ENCODE results near the gene TBC1D22A.

Gene TBC1D22A

GRCh38 chr22:47021371-47022074 is 259.1 kb downstream of the TBC1D22A start:
- DNase-seq: no peak

DNA sequence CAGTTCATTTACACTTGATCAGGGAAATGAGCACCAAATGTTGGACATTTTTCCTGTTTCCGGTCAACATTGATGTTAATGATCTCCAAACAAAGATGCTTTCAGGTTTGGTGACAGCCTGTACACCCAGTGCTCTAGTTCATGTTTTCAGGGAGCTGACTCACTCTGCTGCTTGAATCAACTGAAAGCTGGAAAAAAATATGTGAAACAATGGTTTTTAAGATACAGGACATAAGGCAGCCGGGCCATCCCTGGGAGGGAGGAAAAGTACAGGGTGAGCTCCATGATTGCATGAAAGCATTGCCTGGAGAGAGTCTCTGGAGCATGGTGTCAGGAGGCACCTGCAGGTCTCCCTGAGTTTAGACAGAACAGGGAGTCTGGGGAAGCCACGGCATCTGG is 259.6 kb downstream of the TBC1D22A start:
- no peak for DNase-seq

- DNase-seq: no peak
These were observed 260.0 kb downstream of the TBC1D22A start for GRCh38 chr22:47022475-47022874.

DNA sequence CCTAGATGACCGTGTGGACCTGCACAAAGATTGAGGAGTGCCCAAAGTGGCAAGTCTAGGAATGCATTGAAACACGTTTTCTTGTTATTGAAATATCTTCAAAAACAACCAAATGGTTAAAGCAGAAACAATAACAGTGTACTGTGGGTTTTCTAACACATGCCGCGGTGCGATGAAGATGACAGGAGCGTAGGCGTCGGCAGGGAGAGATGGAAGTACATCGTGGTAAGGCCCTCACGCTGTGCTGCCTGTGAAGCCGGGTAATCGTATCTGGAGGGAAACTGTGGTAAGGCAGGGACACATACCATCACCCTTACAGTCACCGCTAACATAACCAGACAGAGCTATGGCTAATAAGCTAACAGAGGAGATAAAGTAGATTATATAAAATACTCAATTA is 261.4 kb downstream of the TBC1D22A start:
- DNase-seq: no peak

- DNase-seq: no peak
These were observed 265.3 kb downstream of the TBC1D22A start for GRCh38 chr22:47027766-47028165.

GRCh38 chr22:47029244-47030074 is 267.0 kb downstream of the TBC1D22A start:
- no peak for DNase-seq

DNA sequence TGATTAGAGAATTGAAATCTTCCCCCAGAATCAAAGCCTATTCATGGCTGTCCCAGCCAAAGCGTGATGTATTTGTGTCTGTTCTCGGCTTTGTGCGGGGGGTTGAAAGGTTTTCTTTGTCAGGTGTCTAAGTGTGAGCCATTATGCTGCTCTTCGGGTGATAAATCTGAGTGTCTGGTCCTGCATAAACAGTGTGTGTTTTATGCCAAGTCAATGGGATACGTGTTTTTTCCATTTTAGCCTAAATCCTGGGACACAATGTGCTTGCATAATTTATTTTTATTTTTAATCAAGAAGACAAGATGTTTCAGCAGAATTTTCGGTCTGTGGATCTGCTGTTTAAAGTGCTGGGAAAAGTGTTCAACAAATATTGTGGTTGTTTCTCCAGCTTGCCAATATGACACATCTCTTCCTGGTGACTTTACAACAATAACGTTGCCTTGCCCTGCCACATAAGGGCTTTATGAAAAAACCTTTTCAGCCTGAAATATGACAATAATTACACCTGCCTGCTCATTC is 267.8 kb downstream of the TBC1D22A start:
- no peak for DNase-seq

DNA sequence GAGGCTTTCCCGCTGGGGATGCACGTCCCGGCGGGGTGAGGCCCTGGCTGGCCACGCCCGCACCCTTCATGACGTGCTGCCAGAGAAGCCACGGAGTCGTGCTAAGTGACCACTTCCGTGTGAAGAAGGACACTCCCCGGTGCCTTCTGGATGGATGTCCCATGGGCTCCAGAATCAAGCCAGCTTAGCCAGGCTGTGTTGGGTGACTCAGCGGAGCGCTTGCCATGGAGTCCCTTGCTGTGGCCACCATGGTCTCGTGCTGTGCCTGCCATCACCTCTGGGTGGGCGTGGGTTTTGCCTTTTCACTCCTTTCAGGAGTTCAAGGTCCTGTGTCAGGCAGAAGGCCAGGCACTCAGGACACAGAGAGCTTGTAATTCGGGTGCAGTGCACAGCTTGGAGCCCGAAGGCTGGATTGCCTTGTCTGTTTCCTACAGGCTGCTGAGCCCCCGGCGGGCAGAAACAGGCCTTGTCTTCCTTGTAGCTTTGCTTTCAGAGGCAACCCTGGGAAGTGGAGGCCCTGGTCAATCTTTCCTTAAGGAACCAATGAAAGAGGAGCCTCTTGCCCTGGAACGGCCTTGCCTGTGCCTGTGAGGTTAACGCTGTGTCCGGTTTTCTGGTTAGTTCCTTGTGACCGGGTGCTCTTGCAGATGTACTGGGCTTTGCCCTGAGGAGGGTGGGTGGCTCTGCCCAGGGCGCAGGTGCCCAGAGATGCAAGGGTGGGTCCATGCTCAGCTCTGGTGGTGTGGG is 268.6 kb downstream of the TBC1D22A start:
- DNase-seq: no peak

- DNase-seq: no peak
These were observed 269.1 kb downstream of the TBC1D22A start for GRCh38 chr22:47031628-47031915.

DNA sequence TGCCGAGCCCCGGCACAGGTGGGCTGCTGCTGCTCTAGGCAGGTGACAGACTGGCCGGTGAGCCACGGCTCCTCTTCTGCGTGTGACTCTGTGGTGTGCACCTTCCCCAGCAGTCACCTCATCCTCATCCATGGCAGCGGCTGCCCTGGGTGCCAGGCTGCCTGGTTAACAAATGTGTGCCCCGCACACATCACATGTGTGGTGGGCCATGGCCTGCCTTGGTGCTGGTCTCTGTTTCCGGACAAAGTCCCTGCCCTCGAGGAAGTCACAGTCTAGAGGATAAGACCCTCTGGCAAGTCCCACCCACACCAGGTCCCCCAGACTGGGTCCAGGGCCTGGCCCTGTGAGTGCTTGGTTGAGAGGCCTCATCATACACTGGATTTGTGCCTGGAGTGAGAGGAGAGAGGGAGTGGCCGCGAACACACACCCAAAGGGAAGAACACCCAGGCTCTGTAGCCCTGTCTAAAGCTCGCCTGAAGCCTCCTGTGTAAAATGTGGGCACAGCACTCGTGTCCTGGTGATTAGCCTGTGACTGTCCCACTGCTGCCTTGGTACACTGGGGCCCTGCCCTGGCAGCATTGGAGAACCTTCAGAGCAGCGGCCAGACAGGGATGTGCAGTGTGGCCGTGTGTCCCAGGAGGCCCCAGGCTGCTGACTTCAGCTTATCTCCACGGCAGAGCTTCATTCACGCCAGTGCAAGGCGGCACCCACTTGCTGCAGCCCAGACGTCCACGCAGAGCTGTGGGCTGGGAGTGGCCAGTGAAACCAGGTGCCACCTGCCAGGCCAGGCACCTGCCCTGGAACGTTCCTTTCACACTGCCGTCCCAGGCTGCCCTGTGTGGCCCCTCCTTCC is 269.9 kb downstream of the TBC1D22A start:
- no peak for DNase-seq

DNA sequence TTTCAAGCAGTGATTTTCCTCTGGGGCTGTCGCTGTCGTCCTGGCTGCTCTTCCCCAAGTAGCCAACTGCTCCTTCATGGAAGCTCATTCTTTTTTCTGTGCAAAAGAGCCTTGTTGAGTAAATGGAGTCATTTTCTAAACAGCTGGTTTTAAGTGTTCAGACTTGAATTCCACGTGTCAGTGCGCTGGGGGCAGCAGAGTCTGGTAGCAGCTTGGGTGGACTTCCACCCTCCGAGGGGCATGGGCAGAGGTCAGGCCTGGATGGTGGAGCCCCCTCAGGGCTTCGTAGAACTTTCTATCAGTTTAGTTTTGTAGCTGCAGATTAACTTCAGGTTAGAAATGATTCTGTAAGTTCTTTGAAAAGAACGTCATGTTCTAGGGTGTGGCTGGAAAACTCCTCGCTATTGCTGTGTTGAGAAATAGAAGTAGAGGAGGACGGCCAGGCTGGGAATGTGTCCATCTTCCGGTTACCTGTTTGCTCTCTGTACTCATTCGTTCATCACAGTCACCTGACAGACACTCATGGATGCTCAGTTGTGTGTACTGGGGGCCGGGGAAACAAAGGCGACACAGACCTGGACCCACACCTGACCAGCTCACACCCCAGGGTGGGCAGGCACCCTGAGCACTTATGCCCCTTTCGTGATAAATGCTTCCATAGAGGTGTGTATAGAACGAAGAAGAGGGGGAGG is 270.7 kb downstream of the TBC1D22A start:
- DNase-seq: no peak

DNA sequence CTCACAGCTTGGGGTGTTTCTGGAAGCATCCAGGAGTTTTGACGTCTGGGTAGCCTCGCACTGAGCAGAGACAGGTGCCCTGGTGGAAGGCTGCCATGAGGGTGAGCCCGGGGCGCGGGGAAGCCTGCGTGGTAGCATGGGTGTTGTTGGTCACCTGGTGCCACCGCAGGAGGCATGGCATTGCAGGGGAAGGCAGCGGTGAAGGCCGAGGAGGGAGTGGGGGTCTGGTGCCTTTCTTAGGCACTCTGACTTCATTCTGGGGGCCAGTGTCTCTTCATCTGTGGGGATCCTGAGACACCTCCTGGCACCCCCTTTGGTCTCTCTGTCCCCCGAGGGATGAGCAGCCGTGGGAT is 271.2 kb downstream of the TBC1D22A start:
- no peak for DNase-seq

DNA sequence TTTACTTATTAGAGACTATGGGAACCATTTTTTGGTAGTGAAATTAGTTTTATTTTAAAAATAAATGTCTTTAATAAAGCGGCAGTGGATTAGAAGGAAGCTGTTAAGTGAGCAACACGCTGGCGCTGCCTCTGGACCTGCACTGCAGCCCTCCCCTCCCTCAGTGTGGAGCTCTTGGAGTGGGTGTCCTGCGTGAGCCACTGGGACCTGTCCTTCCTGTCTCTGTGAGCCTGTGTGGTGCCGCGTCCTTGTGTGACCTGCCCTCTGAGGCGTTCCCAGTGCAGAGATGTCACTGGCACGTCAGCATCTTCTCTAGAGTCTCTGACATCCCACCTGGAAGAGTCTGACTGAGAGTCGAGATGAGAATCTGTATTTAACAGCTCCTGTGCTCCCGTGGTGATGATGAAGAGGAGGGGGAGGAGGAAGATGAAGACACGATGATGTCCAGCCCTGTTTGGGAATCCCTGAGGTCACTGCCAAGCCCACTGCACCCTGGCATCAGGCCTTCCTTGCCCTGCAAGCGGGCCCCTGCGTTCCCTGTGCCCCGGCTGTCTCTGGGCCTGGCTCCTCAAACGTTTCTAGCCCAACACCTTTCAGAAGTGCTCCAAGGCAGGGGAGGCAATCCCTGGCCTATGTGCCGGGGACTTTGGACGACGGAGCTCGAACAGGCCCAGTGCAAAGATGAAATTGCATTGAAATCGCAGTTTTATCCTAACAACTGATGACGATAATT is 271.8 kb downstream of the TBC1D22A start:
- DNase-seq: no peak

- DNase-seq: no peak
These were observed 272.5 kb downstream of the TBC1D22A start for GRCh38 chr22:47034905-47035419.

GRCh38 chr22:47035425-47035881 is 273.0 kb downstream of the TBC1D22A start:
- DNase-seq: no peak

- no peak for DNase-seq
These were observed 273.9 kb downstream of the TBC1D22A start for GRCh38 chr22:47036352-47036751.

DNA sequence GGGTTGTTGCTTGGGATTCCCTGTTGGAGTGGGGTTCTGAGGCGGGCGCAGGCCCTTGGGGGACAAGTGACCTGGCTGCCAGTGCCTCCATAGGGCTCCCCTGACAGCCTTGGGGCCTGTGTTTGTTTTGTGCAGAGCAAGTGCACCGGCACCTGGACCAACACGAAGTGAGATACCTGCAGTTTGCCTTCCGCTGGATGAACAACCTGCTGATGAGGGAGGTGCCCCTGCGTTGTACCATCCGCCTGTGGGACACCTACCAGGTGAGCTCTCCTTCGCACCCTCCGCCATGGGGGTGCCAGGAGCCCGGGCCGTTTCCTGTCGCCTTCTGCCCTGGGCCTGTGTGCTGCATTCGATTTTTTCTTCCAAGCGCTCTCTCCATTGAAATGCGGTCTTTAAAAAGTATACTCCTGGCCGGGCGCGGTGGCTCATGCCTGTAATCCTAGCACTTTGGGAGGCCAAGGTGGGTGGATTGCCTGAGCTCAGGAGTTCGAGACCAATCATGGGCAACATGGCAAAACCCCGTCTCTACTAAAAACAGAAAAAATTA is 274.6 kb downstream of the TBC1D22A start:
- DNase-seq: no peak

GRCh38 chr22:47038206-47038835 is 275.9 kb downstream of the TBC1D22A start:
- DNase-seq: no peak

DNA sequence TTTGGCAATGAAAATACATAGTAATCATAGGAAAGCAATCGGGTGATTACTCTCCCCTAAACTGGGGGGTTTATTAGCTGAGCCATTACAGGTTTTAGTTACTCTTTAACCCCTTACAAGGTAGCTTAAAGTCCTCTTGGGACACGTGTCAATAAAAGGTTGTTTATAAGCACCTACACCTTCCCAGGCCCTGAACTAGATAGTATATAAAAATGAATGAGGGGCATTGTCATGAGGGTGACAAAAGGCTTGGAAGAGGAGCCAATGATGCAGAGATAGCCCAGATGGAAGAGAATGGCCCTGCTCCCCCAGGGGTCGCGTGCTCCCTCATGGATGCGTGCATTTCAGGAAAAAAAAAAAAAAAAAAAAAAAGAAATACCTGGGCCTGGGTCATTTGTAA is 276.9 kb downstream of the TBC1D22A start:
- no peak for DNase-seq
